Loucy (cell line): ENCODE data around the gene MID1IP1.

ENCODE experiments used
- H2AFZ ChIP-seq: fragments of 200-600 bp; sonication (generic); 2 replicates; pipeline ENCODE4 v1.6.0; 2016; ENCODE audit warnings: antibody characterized with exemption, mild to moderate bottlenecking, low read length, moderate library complexity
- H3F3A ChIP-seq: fragments of 200-600 bp; 2 replicates; pipeline ENCODE4 v1.6.0; 2016; ENCODE audit warnings: antibody characterized with exemption, low read depth, mild to moderate bottlenecking
- H3K27me3 ChIP-seq: fragments of 200-600 bp; sonication (generic); 2 replicates; pipeline ENCODE4 v1.6.1; 2014; ENCODE audit warnings: low read length, mild to moderate bottlenecking; ENCODE audit not compliant: insufficient read depth, poor library complexity, severe bottlenecking
- H3K36me3 ChIP-seq: fragments of 200-600 bp; sonication (generic); 2 replicates; pipeline ENCODE4 v1.6.1; 2016; ENCODE audit warnings: low read length; ENCODE audit not compliant: insufficient read depth
- H3K4me1 ChIP-seq: fragments of 200-600 bp; sonication (generic); 2 replicates; pipeline ENCODE4 v1.5.1; 2014; ENCODE audit warnings: low read length, mild to moderate bottlenecking; ENCODE audit not compliant: insufficient read depth, poor library complexity, severe bottlenecking
- H3K4me2 ChIP-seq: fragments of 200-600 bp; sonication (generic); 2 replicates; pipeline ENCODE4 v1.6.0; 2014; ENCODE audit warnings: antibody characterized with exemption, low read length, low read depth, mild to moderate bottlenecking; ENCODE audit not compliant: poor library complexity, severe bottlenecking
- H3K4me3 ChIP-seq: fragments of 200-600 bp; sonication (generic); 2 replicates; pipeline ENCODE4 v1.5.1; 2014; ENCODE audit warnings: low read length, mild to moderate bottlenecking, mixed read lengths; ENCODE audit not compliant: poor library complexity, severe bottlenecking
- H3K79me2 ChIP-seq: fragments of 200-600 bp; sonication (generic); 2 replicates; pipeline ENCODE4 v1.6.1; 2014; ENCODE audit warnings: low read length; ENCODE audit not compliant: insufficient read depth
- H3K9ac ChIP-seq: fragments of 200-600 bp; sonication (generic); 2 replicates; pipeline ENCODE4 v1.6.0; 2014; ENCODE audit warnings: mild to moderate bottlenecking, low read depth, low read length, moderate library complexity; ENCODE audit not compliant: poor library complexity, severe bottlenecking
- H3K9me2 ChIP-seq: fragments of 200-600 bp; sonication (generic); replicated peaks from 2 replicates; pipeline ENCODE4 v1.6.1; 2016; ENCODE audit warnings: low read depth, low read length, mixed read lengths
- H3K9me3 ChIP-seq: fragments of 200-600 bp; sonication (generic); 2 replicates; pipeline ENCODE4 v1.6.1; 2014; ENCODE audit warnings: mild to moderate bottlenecking, antibody characterized with exemption, low read length, low read depth; ENCODE audit not compliant: insufficient read depth
- H4K20me1 ChIP-seq: fragments of 200-600 bp; sonication (generic); 2 replicates; pipeline ENCODE4 v1.6.0; 2014; ENCODE audit warnings: antibody characterized with exemption, low read length, mild to moderate bottlenecking; ENCODE audit not compliant: insufficient read depth, poor library complexity, severe bottlenecking
- EZH2phosphoT487 ChIP-seq: fragments of 200-600 bp; IDR thresholded peaks from 2 replicates; pipeline ENCODE4 v1.6.1; 2018; ENCODE audit warnings: antibody characterized with exemption, mild to moderate bottlenecking, moderate library complexity, borderline replicate concordance
- TF ChIP-seq, protein P1 (sequence below): fragments of 200-600 bp; sonication (generic); conservative IDR thresholded peaks from 2 replicates; pipeline ENCODE4 v1.5.1; 2014; ENCODE audit warnings: mild to moderate bottlenecking, antibody characterized with exemption, low read length

Gene MID1IP1

DNA sequence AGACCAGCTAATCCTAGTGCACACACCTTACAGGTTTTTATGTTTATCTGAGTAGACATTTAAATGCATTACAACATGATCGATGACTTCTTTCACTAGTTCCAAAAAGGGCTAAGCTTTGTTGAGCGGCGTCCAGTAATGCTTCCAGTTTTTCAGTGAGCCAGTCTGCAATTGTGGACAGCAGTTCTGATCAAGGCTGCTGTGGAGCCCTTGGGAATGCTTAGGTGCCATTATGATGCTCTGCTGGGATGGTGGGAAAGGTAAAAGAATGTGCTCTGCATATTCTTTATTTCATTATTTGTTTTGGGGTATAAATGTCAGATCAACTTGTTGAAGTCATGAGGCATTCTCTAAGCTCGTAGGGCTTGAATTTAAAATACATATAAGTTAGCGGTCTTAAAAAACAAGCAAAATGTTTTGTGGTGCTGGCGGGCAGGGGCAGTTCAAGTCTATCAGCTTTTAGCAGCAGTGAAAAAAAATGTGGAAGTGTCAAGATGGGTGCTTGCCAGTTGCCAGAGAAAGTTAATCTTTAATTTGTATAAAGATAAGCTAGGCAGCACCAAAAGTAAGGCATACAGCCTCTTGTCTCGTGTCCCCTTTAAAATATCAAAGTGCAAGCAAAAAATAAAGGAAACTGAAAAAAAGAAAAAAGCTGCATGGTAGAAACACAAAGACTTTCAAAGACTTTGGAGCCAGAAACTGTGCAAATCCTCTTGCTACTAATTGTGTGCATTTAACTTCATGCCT is 5.8 kb downstream of the MID1IP1 start:
- Histone ChIP-seq H3K79me2 (peaks cover 70% of the 10 kb centered on the region), H4K20me1 (peaks cover 18% of the 10 kb centered on the region), H3K4me3 (peak overlapping the region; percentile 97), H2AFZ (no peak overlapping the region), H3K36me3 (no peaks in the 10 kb centered on the region), H3K9me2 (no peaks in the 10 kb centered on the region), H3K4me1 (peaks cover 46% of the 10 kb centered on the region), H3F3A (no peaks in the 10 kb centered on the region; the same call in 1 of the 2 replicates), H3K9ac (peak overlapping the region; percentile 99), H3K27me3 (peaks cover 8% of the 10 kb centered on the region), H3K4me2 (peak overlapping the region; percentile 96), H3K9me3 (no peaks in the 10 kb centered on the region)
- TF ChIP-seq, protein P1, sequence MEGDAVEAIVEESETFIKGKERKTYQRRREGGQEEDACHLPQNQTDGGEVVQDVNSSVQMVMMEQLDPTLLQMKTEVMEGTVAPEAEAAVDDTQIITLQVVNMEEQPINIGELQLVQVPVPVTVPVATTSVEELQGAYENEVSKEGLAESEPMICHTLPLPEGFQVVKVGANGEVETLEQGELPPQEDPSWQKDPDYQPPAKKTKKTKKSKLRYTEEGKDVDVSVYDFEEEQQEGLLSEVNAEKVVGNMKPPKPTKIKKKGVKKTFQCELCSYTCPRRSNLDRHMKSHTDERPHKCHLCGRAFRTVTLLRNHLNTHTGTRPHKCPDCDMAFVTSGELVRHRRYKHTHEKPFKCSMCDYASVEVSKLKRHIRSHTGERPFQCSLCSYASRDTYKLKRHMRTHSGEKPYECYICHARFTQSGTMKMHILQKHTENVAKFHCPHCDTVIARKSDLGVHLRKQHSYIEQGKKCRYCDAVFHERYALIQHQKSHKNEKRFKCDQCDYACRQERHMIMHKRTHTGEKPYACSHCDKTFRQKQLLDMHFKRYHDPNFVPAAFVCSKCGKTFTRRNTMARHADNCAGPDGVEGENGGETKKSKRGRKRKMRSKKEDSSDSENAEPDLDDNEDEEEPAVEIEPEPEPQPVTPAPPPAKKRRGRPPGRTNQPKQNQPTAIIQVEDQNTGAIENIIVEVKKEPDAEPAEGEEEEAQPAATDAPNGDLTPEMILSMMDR = no peak
- TF ChIP-seq EZH2phosphoT487 = no peak

DNA sequence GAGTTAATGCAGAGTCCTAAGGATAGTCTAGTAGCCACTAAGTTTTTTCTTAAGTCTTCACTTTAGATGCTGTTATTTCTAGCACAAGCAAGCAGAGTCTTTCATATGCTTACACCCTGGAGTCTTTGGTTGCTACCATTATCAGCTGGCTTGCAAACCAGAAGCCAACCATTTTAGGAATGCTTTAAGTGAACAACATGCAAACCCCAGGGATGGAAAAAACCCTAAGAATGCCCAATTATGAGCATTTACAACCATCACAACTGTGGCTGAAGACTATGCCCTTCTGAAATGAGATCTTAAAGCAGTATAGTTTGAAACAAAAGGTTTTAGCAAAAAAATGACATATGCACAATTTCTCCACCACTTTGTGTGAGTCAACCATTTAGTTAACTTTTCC is 6.6 kb downstream of the MID1IP1 start:
- Histone ChIP-seq H4K20me1 (peaks cover 18% of the 10 kb centered on the region), H3K9ac (peak overlapping the region; percentile 99), H3F3A (no peaks in the 10 kb centered on the region; the same call in 1 of the 2 replicates), H3K36me3 (no peaks in the 10 kb centered on the region), H3K4me3 (peak overlapping the region; percentile 97), H2AFZ (no peak overlapping the region), H3K79me2 (peaks cover 61% of the 10 kb centered on the region), H3K9me2 (no peaks in the 10 kb centered on the region), H3K4me1 (peaks cover 47% of the 10 kb centered on the region), H3K4me2 (peak overlapping the region; percentile 96), H3K27me3 (peaks cover 8% of the 10 kb centered on the region), H3K9me3 (no peaks in the 10 kb centered on the region)
- TF ChIP-seq EZH2phosphoT487 = no peak
- TF ChIP-seq, protein P1 = no peak

DNA sequence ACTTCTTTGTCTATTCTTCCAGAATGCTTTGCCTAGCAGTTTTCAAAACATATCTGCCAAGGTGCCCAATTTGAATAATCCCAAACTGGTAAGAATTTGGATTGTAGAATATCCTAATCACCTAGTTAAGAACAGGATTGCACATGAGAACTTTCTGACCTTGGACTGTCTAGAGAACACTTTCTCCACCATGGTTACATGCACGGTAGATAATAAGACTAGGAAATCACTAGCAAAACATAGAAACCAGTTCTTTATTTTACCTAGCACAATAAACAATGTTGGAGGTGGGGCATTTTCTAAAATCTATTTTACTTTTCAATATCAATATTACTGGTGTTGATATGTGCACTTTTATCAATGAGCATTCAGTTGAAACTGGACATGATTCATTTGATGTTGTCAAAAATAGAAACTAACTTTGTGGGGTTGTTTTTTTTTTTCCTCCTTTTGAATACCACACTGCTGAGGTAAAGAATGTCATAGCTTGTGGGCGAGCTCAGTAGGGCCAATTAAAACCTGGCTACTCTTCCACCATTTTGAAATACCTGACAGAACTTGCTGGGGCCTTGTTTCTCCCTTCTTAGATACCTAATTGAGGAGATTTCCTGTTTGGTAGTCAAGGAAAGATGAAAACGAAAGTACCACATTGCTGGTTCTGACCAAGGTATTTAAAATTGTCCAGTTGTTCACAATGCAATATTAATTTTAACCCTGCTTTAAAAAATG is 10.4 kb downstream of the MID1IP1 start:
- H3K4me1 ChIP-seq = peaks cover 54% of the 10 kb centered on the region
- TF ChIP-seq EZH2phosphoT487 = no peak
- TF ChIP-seq, protein P1 = no peak
- H3K36me3 ChIP-seq = no peaks in the 10 kb centered on the region
- no peaks in the 10 kb centered on the region for H3K9me3 ChIP-seq
- H3K79me2 ChIP-seq = peaks cover 23% of the 10 kb centered on the region
- no peaks in the 10 kb centered on the region for H3K27me3 ChIP-seq
- H3K9ac ChIP-seq = peak overlapping the region; percentile 54
- H3K4me2 ChIP-seq = peak overlapping the region; percentile 57
- no peak overlapping the region for H2AFZ ChIP-seq
- H3F3A ChIP-seq = no peaks in the 10 kb centered on the region; the same call in 1 of the 2 replicates
- peaks cover 10% of the 10 kb centered on the region for H4K20me1 ChIP-seq
- H3K9me2 ChIP-seq = no peaks in the 10 kb centered on the region
- peak overlapping the region; percentile 34 for H3K4me3 ChIP-seq
